IMR-90 (cell line): Measurements from ENCODE around the gene GOT1. TPM values are rescaled to one million over a fixed set of nuclear protein-coding genes. Genes with fewer than 3 reads are reported as not detected.

Source experiments
- ATAC-seq: fragments of 200-7000 bp; cut with Tn5 transposase; 2 replicates; pipeline ENCODE4 v1.9.1; 2020; ENCODE audit warnings: low read depth, mild to moderate bottlenecking, moderate library complexity
- BruUV-seq: library from RNA; stranded (reverse); fragments of 400-500 nt; replicated peaks from 2 replicates; lab custom pipeline; 2021; lab: Mats Ljungman, UMichigan
- CTCF ChIA-PET: fragments of 300-600 bp; formaldehyde crosslinking; extraction: SDS; loops from one replicate; lab custom pipeline; 2021; ENCODE audit warnings: antibody characterized with exemption; lab: Yijun Ruan, JAX
- POLR2A ChIA-PET: fragments of 300-600 bp; sonication (Branson Sonifier 250); formaldehyde crosslinking; loops from one replicate; lab custom pipeline; 2022; ENCODE audit warnings: antibody characterized with exemption; ENCODE audit not compliant: unreplicated experiment; lab: Charles Lee
- DNase-seq: peaks from one replicate; pipeline ENCODE4 v3.0.0; 2013
- H2AFZ ChIP-seq: replicated peaks from 2 replicates; pipeline ENCODE3; 2013; ENCODE audit warnings: low read length, mild to moderate bottlenecking; ENCODE audit not compliant: poor library complexity
- H2AK5ac ChIP-seq: 2 replicates; pipeline ENCODE4 v1.6.1; 2013; ENCODE audit warnings: low read depth, low read length, inconsistent platforms
- H2AK9ac ChIP-seq: replicated peaks from 2 replicates; pipeline ENCODE3; 2013; ENCODE audit warnings: mild to moderate bottlenecking, low read depth, low read length, moderate library complexity; ENCODE audit not compliant: poor library complexity
- H2BK120ac ChIP-seq: 2 replicates; pipeline ENCODE4 v1.6.1; 2013; ENCODE audit warnings: low read depth, low read length, inconsistent platforms
- H2BK15ac ChIP-seq: 3 replicates; pipeline ENCODE4 v1.6.1; 2013; ENCODE audit warnings: low read depth, low read length, inconsistent platforms
- H2BK20ac ChIP-seq: 2 replicates; pipeline ENCODE4 v1.6.1; 2013; ENCODE audit warnings: low read depth, mild to moderate bottlenecking, inconsistent platforms, low read length, moderate library complexity
- H2BK5ac ChIP-seq: 2 replicates; pipeline ENCODE4 v1.6.1; 2013; ENCODE audit warnings: mild to moderate bottlenecking, low read depth, low read length, inconsistent platforms; ENCODE audit not compliant: poor library complexity, severe bottlenecking
- H3K14ac ChIP-seq: replicated peaks from 2 replicates; pipeline ENCODE4 v1.6.1; 2013; ENCODE audit warnings: low read depth, low read length, inconsistent platforms
- H3K18ac ChIP-seq: 2 replicates; pipeline ENCODE4 v1.6.1; 2013; ENCODE audit warnings: low read depth, low read length, control low read depth
- H3K23ac ChIP-seq: 2 replicates; pipeline ENCODE4 v1.6.1; 2013; ENCODE audit warnings: low read depth, low read length, inconsistent platforms
- H3K27ac ChIP-seq: 2 replicates; pipeline ENCODE4 v1.5.1; 2013; ENCODE audit warnings: mild to moderate bottlenecking, control low read depth, low read length; ENCODE audit not compliant: insufficient read depth
- H3K27me3 ChIP-seq: 2 replicates; pipeline ENCODE4 v1.6.1; 2013; ENCODE audit warnings: low read length; ENCODE audit not compliant: control insufficient read depth, insufficient read depth
- H3K36me3 ChIP-seq: 2 replicates; pipeline ENCODE4 v1.6.1; 2013; ENCODE audit warnings: low read length, mixed read lengths; ENCODE audit not compliant: control insufficient read depth, insufficient read depth
- H3K4ac ChIP-seq: 2 replicates; pipeline ENCODE4 v1.6.1; 2013; ENCODE audit warnings: low read depth, low read length, inconsistent platforms
- H3K4me1 ChIP-seq: 2 replicates; pipeline ENCODE4 v1.6.1; 2013; ENCODE audit warnings: low read length, mixed read lengths; ENCODE audit not compliant: control insufficient read depth, insufficient read depth
- H3K4me2 ChIP-seq: 2 replicates; pipeline ENCODE4 v1.6.1; 2013; ENCODE audit warnings: low read depth, mild to moderate bottlenecking, control low read depth, low read length, moderate library complexity
- H3K4me3 ChIP-seq: 2 replicates; pipeline ENCODE4 v1.5.1; 2013; ENCODE audit warnings: low read depth, mild to moderate bottlenecking, control low read depth, low read length, moderate library complexity; ENCODE audit not compliant: insufficient read depth
- H3K56ac ChIP-seq: 2 replicates; pipeline ENCODE4 v1.6.1; 2013; ENCODE audit warnings: low read length, inconsistent platforms; ENCODE audit not compliant: insufficient read depth; ENCODE audit errors: extremely low read depth
- H3K79me1 ChIP-seq, 2 experiments: 2 replicates each; pipeline ENCODE4 v1.6.1; 2013; ENCODE audit warnings: low read length in 2 of 2, inconsistent platforms in 1 of 2, low read depth in 1 of 2
- H3K9ac ChIP-seq: 2 replicates; pipeline ENCODE4 v1.6.1; 2013; ENCODE audit warnings: low read depth, low read length, control low read depth
- H3K9me1 ChIP-seq: 2 replicates; pipeline ENCODE4 v1.6.1; 2013; ENCODE audit warnings: low read length, inconsistent platforms; ENCODE audit not compliant: insufficient read depth
- H3K9me3 ChIP-seq: 2 replicates; pipeline ENCODE4 v1.6.1; 2013; ENCODE audit warnings: low read length; ENCODE audit not compliant: control insufficient read depth, insufficient read depth
- H4K20me1 ChIP-seq: 2 replicates; pipeline ENCODE4 v1.6.1; 2013; ENCODE audit warnings: low read length, inconsistent platforms; ENCODE audit not compliant: insufficient read depth
- H4K5ac ChIP-seq: 2 replicates; pipeline ENCODE4 v1.6.1; 2013; ENCODE audit warnings: mild to moderate bottlenecking, low read depth, low read length, control low read depth
- H4K8ac ChIP-seq, 2 experiments: 2 replicates each; pipeline ENCODE4 v1.6.1; 2013; ENCODE audit warnings: low read depth in 2 of 2, low read length in 2 of 2, control low read depth in 1 of 2, inconsistent platforms in 1 of 2
- H4K91ac ChIP-seq: 2 replicates; pipeline ENCODE4 v1.6.1; 2013; ENCODE audit warnings: low read depth, low read length, inconsistent platforms; ENCODE audit not compliant: insufficient read depth
- BHLHE40 ChIP-seq: fragments of 150-350 bp; IDR thresholded peaks from 2 replicates; pipeline ENCODE4 v1.6.1; 2016; ENCODE audit warnings: mild to moderate bottlenecking, low read depth, low read length
- CEBPB ChIP-seq: IDR thresholded peaks from 2 replicates; pipeline ENCODE4 v1.6.1; 2012; ENCODE audit warnings: low read depth, low read length, improper control_type of control experiment
- CHD1 ChIP-seq: IDR thresholded peaks from 2 replicates; pipeline ENCODE4 v1.6.1; 2012; ENCODE audit warnings: low read depth, low read length, improper control_type of control experiment
- CTCF ChIP-seq: conservative IDR thresholded peaks from 2 replicates; pipeline ENCODE4 v1.5.1; 2012; ENCODE audit warnings: mild to moderate bottlenecking, low read depth, low read length, improper control_type of control experiment
- FOS ChIP-seq: fragments of 150-350 bp; IDR thresholded peaks from 2 replicates; pipeline ENCODE4 v1.6.1; 2016; ENCODE audit warnings: low read depth, low read length
- MAZ ChIP-seq: IDR thresholded peaks from 2 replicates; pipeline ENCODE4 v1.6.1; 2012; ENCODE audit warnings: low read depth, mild to moderate bottlenecking, low read length, improper control_type of control experiment, moderate library complexity, borderline replicate concordance
- MXI1 ChIP-seq: IDR thresholded peaks from 2 replicates; pipeline ENCODE4 v1.6.1; 2012; ENCODE audit warnings: low read depth, mild to moderate bottlenecking, low read length, moderate library complexity, borderline replicate concordance
- POLR2A ChIP-seq: IDR thresholded peaks from 2 replicates; pipeline ENCODE4 v1.6.1; 2012; ENCODE audit warnings: mild to moderate bottlenecking, low read depth, low read length
- RAD21 ChIP-seq: IDR thresholded peaks from 2 replicates; pipeline ENCODE4 v1.6.1; 2012; ENCODE audit warnings: low read length, improper control_type of control experiment
- RCOR1 ChIP-seq: IDR thresholded peaks from 2 replicates; pipeline ENCODE4 v1.6.1; 2012; ENCODE audit warnings: mild to moderate bottlenecking, low read length, improper control_type of control experiment; ENCODE audit not compliant: insufficient replicate concordance
- USF2 ChIP-seq: fragments of 150-350 bp; IDR thresholded peaks from 2 replicates; pipeline ENCODE4 v1.6.1; 2017; ENCODE audit warnings: mild to moderate bottlenecking, antibody characterized with exemption, low read length, low read depth
- WGBS, 2 experiments: methylation state at CpG; one replicate each; pipeline versions ENCODE4 v1.1.5 to v1.1.7; 2013; ENCODE audit warnings: missing lambda C conversion rate in 2 of 2; ENCODE audit not compliant: insufficient read length in 1 of 2; ENCODE audit errors: extremely low coverage in 2 of 2; 5-methylcytosine and 5-hydroxymethylcytosine counted together
- dilution Hi-C: fragments of 300-500 bp; cut with HindIII; formaldehyde crosslinking; loops from one replicate; pipeline ENCODE4 v1.14.3; 2018; ENCODE audit warnings: low sequenced_read_pairs; ENCODE audit not compliant: unreplicated experiment
- in situ Hi-C: fragments of 300-500 bp; cut with MboI; formaldehyde crosslinking; loops from 3 replicates; pipeline ENCODE4 v1.14.3; 2019; ENCODE audit warnings: low sequenced_read_pairs, inconsistent platforms, mixed read lengths
- intact Hi-C: fragments of 100-400 bp; cut with micrococcal nuclease; formaldehyde crosslinking; loops from 2 replicates; pipeline ENCODE4 v1.10.0; 2022
- polyA plus RNA-seq, 3 experiments: library from polyadenylated mRNA; depleted of rRNA; stranded (reverse); fragments of >200 nt; gene quantifications; 2 replicates each; pipeline ENCODE4 v1.2.3, GENCODE V29; 2012; ENCODE audit warnings: low replicate concordance in 1 of 3
- total RNA-seq: library from RNA; depleted of rRNA; stranded (reverse); fragments of >200 nt; gene quantifications from 2 replicates; pipeline ENCODE4 v1.2.3, GENCODE V29; 2012

Gene GOT1
- total and polyA plus RNA-seq, 2 of the 4 experiments (the other 2 are of a cell fraction): 29.4 to 46.1 TPM

- in situ Hi-C loops: no loop called here
- H3K4ac ChIP-seq: no peak overlapping the region
- H3K4me2 ChIP-seq: no peak overlapping the region
- no peaks in the 10 kb centered on the region for H3K27me3 ChIP-seq
- no peak overlapping the region for H2BK20ac ChIP-seq
- H2AFZ ChIP-seq: no peak overlapping the region
- H3K56ac ChIP-seq: no peak overlapping the region
- H3K27ac ChIP-seq: no peak overlapping the region
- DNase-seq: peak; percentile 6
- no peak overlapping the region for H2BK15ac ChIP-seq
- no peak overlapping the region for H2AK9ac ChIP-seq
- H3K14ac ChIP-seq: no peak overlapping the region
- H2BK120ac ChIP-seq: no peak overlapping the region
- no peak overlapping the region for H3K9ac ChIP-seq
- intact Hi-C loops: no loop called here
- dilution Hi-C loops: no loop called here
- no peak overlapping the region for H3K23ac ChIP-seq
- BruUV-seq: no TSS peak
- no peaks in the 10 kb centered on the region for H4K20me1 ChIP-seq
- H3K4me3 ChIP-seq: no peak overlapping the region
- 90 to 100% methylated on average over 1 to 2 of the region's 9 CpGs for WGBS, 2 experiments
- H3K4me1 ChIP-seq: no peaks in the 10 kb centered on the region
- peaks cover 0 to 9% of the 10 kb centered on the region in 2 experiments; a peak in 3 of 4 replicates for H3K79me1 ChIP-seq
- H3K9me3 ChIP-seq: no peaks in the 10 kb centered on the region
- H4K8ac ChIP-seq: no peak overlapping the region
- CTCF ChIA-PET: no interaction called here
- TF ChIP-seq USF2 (no peak), MAZ (no peak), BHLHE40 (no peak), RAD21 (no peak), CHD1 (no peak), RCOR1 (no peak), CEBPB (no peak), MXI1 (no peak), CTCF (no peak), FOS (no peak), POLR2A (no peak)
- ATAC-seq: no peak
- no peak overlapping the region for H4K5ac ChIP-seq
- POLR2A ChIA-PET: no interaction called here
- peaks cover 32% of the 10 kb centered on the region for H3K36me3 ChIP-seq
- peaks cover 9% of the 10 kb centered on the region; the same call in 1 of the 2 replicates for H3K9me1 ChIP-seq
- H3K18ac ChIP-seq: no peak overlapping the region
- H4K91ac ChIP-seq: no peak overlapping the region
- no peak overlapping the region for H2BK5ac ChIP-seq
- H2AK5ac ChIP-seq: no peak overlapping the region
These were observed 26.8 kb downstream of the GOT1 start for GRCh38 chr10:99403674-99404073.
